DMS 273 (cell line): ENCODE measurements around the gene DNAH6.
A peak's percentile ranks its signal among the peaks of the same experiment; 100 is the strongest.

Source experiments
- DNase-seq: peaks from one replicate; lab custom pipeline; 2025; ENCODE audit not compliant: unreplicated experiment; lab: John Stamatoyannopoulos, UW

DNAH6 gene

GRCh38 chr2:84788498-84788897 is 272.2 kb downstream of the DNAH6 start:
- DNase-seq, result no peak

- DNase-seq, result no peak
Measured at GRCh38 chr2:84792856-84793522, 276.7 kb downstream of the DNAH6 start.

GRCh38 chr2:84793641-84794040 is 277.3 kb downstream of the DNAH6 start:
- DNase-seq, result no peak

DNA sequence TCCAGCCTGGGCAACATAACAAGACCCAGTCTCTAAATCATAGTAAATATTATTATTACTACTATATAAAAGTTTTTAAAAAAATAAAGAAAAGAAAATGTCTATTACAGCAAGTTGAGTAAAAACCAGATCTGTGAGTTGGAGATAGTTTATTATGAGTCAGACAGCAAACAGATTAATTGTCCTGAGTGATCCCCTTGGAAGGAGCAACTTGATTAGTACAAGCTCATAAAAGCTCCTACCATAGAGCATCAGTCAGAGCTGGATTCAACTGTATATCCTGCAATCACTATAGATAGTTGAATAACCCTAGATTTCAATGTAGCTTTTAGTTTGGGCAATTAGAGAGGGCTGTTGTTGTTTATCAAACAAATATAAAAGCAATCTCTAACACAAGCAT is 280.5 kb downstream of the DNAH6 start:
- no peak for DNase-seq

DNA sequence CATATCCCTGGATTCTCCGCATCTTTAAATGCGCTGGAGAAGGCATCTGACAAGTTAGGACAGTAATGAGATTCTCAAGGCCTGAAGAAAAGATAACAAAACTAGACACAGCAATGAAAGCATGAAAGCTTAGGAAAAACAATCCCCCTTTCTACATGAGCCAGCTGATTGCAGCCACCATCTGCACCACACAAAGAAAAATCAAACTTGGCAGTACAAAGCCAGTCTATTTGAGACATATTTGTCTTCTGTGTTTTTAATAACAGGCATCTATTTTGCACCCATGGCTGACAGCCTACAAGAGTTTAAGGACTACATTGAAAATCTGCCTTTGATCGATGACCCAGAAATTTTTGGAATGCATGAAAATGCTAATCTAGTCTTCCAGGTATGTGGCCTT is 281.0 kb downstream of the DNAH6 start:
- no peak for DNase-seq

GRCh38 chr2:84799772-84800171 is 283.5 kb downstream of the DNAH6 start:
- no peak for DNase-seq

GRCh38 chr2:84800194-84800805 is 284.0 kb downstream of the DNAH6 start:
- no peak for DNase-seq

GRCh38 chr2:84801811-84802210 is 285.5 kb downstream of the DNAH6 start:
- DNase-seq, result no peak

- no peak for DNase-seq
Measured at GRCh38 chr2:84805250-84805958, 289.1 kb downstream of the DNAH6 start.

DNA sequence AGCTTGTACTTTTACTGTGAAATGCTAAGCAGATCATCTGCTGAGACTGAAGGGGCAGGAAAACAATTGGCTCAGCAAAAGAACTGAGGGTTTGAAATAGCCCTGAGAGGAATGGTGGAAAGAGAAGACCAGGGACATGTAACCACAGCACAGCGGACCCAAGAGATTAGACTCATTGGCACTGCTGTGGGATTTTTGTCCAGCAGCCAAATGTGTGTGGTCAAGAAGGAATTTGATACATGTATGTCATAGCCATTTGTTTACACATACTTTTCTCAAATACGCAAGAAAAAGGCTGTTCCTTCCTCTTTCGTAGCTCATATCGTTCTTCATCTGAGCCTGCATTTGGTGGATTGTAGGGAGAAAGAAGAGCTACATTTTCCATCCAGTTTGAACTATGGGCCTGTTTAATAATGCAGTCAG is 290.8 kb downstream of the DNAH6 start:
- peak; percentile 28 for DNase-seq

DNA sequence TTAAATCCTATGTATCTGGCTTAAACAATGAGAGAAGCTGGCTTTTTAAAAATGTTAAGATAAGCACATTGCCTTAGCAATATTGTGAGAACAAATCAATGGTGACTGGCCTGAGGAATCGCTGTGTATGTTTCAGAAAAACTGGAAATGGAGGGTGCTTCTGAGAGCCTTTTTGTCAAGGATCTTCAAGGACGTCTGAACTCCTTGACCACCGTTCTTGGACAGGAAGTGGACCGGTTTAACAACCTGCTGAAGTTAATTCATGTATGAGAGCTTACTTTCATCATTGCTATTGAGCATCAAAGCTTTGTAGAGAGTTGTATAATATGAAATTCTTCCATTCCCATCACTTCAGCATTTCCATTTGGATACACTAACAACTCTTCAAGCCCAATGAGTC is 292.0 kb downstream of the DNAH6 start:
- DNase-seq, result no peak

- DNase-seq, result no peak
Measured at GRCh38 chr2:84811839-84812431, 295.6 kb downstream of the DNAH6 start.

DNA sequence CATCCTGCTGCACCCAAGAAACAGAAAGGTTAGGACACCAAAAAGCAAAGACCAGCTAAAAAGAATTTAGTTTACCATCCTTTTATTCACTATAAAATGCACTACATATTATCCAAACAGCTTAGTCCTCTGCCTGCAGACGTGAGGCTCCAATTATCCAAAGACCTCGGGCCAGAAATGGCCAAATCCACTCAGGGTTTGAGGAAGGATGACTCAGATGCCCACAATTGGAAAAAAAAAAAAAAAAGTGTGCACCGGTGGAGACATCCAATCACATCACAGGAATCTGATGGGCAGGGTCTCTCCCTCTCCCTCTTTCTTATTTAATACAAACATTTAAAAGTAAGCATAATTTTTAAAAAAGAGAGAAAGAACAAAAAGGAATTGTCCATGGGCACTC is 298.8 kb downstream of the DNAH6 start:
- no peak for DNase-seq

- no peak for DNase-seq
Measured at GRCh38 chr2:84816426-84817026, 300.2 kb downstream of the DNAH6 start.

DNA sequence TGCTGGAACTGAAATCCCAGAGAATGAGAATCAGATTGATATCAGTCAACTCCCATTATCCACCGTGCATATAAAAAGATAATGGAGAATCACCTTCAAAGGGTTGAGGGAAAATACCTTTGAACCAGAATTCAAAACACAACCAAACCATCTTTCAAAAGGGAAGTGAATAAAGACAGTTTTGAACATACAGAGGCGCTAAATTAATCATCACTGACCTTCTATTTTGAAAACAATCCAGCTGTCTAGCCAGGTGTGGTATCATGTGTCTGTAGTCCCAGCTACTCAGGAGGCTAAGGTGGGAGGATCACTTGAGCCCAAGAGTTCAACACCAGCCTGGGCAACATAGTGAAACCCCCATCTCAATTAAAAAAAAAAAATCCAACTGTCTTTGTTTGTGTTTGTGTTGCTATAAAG is 300.9 kb downstream of the DNAH6 start:
- DNase-seq, result no peak

GRCh38 chr2:84821806-84822205 is 305.5 kb downstream of the DNAH6 start:
- DNase-seq, result no peak

DNA sequence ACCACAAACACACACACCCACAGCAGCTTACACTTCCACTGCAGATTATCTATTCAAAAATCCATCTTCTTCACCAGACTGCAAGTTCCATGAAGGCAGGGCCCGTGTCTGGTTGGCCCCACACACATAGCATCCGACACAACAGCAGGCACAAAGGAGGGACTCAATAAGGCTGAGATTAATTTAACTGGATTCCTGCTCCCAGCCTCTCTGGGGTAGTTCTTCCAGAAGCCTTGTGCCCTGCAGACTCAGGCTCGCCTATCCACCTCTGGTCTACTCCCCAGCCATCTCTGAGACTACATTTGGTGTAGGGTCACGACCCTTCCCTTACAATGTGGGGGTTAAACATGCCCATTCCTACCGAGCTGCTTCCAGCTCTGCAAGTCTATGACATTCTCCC is 306.9 kb downstream of the DNAH6 start:
- DNase-seq, result no peak

- no peak for DNase-seq
Measured at GRCh38 chr2:84823788-84824187, 307.5 kb downstream of the DNAH6 start.

DNA sequence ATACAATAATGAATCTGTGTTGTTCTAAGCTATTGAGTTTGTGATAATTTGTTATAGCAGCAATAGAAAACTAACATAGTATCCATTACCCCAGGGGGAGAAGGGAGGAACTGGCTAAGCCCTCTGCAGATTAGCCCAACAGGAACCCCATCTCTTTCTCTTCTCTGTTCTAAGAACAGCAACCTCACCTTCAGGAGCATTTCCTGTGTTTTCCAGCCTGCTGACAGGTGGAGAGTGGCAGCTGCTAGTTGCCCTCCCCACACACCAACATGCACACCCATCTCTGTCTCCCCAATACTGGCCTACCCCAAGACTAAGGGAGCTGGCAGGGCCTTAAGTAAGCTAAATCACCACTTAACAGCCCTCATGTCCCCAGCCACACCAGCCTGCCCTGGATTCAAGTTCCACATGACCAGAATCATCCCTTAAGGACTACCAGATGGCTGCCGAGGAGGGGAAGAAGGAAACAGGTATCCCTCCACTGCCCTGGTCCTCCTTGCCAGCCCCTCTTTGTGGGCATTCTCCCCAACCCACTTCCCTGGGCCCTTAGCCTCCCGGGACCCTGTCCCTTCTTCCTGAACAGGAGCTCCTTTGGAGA is 311.8 kb downstream of the DNAH6 start:
- DNase-seq, result no peak

DNA sequence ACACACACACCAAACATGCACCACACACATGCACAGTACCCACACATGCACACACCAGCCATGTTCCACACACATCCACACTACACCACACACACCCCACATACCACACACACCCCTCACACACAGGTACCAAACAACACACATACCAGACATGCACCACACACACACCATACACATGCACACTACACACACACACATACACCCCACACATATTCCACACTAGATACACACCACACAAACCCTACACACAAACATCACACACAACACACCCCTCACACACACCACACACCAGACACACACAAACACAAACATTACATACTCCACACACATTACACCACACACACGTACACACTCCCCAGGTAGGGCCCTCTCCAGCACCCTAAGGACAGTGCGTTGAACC is 313.4 kb downstream of the DNAH6 start:
- DNase-seq, result no peak

DNA sequence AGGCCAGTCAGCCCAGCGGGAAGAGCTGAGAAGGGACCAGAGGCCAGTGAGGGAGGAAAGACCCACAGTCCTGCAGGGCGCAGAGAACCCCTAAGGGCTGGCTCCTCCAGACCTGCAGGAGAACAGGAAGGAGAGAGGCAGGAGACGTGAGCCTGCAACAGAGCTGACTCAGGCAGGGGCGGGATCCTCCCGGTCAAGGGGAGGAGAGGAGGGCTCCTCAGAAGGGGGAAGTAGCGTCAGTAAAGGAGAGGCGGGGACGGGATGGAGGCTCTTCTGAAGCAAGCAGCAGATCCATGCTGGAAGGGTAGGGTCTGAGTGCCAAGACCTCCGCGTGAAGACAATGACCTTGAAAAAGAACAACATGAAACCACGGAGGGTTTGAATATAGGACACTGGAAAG is 313.8 kb downstream of the DNAH6 start:
- DNase-seq, result no peak
